ENCODE data around the gene BCL3. TPM values are rescaled to one million over a fixed set of nuclear protein-coding genes. Genes with fewer than 3 reads are reported as not detected.
A peak's percentile ranks its signal among the peaks of the same experiment; 100 is the strongest.

The BCL3 gene
- total RNA-seq, 1 donor from 2014 or later: 1.9 TPM

- TF ChIP-seq, protein P1, sequence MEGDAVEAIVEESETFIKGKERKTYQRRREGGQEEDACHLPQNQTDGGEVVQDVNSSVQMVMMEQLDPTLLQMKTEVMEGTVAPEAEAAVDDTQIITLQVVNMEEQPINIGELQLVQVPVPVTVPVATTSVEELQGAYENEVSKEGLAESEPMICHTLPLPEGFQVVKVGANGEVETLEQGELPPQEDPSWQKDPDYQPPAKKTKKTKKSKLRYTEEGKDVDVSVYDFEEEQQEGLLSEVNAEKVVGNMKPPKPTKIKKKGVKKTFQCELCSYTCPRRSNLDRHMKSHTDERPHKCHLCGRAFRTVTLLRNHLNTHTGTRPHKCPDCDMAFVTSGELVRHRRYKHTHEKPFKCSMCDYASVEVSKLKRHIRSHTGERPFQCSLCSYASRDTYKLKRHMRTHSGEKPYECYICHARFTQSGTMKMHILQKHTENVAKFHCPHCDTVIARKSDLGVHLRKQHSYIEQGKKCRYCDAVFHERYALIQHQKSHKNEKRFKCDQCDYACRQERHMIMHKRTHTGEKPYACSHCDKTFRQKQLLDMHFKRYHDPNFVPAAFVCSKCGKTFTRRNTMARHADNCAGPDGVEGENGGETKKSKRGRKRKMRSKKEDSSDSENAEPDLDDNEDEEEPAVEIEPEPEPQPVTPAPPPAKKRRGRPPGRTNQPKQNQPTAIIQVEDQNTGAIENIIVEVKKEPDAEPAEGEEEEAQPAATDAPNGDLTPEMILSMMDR (IDR thresholded peaks at IDR 0.05; ENCODE audit: unreplicated experiment): no peak
- H3K4me1 Mint-ChIP-seq (ENCODE audit: unreplicated experiment): peaks cover 14% of the 10 kb centered on the region
- peaks cover 4% of the 10 kb centered on the region for H3K36me3 Mint-ChIP-seq (ENCODE audit: low read depth, unreplicated experiment)
- peaks cover 38% of the 10 kb centered on the region for H3K27me3 Mint-ChIP-seq (ENCODE audit: unreplicated experiment)
- DNase-seq (ENCODE audit: low spot score): no peak
- H3K4me3 Mint-ChIP-seq (ENCODE audit: unreplicated experiment): no peak overlapping the region
- H3K9me3 Mint-ChIP-seq (ENCODE audit: unreplicated experiment): no peaks in the 10 kb centered on the region
- no peak overlapping the region for H3K27ac Mint-ChIP-seq (ENCODE audit: unreplicated experiment)
Observed at GRCh38 chr19:44752123-44752815, 3.8 kb downstream of the BCL3 start.

DNA sequence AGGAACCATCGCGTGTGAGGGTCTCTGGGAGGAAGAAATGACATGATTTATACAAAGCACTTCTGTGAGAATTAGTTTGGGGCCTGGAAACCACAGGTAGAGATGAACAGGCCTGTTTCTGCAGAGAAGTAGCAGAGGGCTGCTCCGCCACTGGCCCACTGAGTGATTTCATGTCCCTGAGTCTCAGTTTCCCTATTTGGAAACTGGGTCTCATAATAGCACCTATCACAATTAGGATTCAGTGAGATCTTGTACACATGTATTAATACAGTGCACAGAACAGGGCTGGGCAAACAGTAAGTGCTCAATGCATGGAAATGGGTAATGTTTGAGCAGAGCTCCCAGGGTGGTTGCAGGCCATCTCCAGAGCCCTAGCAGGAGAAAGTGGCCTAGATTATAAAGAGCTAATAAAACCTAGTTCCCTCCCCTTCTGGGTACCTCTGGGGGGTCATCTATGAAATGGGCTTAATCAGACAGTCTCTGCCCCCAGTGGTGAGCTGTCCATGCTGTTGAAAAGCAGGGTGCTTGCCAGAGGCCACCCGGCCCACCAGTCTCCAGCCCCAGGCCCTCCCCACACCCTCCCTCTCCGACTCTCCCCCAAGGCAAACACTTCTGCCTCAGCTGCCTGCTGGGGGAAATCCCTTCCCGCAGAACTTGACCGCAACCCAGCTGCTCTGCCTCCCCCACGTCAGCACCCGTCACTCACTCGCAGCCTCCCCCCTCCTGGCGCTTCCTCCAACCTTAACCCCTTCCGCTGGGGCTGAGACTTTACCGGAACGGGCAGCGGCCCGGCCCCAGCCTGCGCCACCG lies 4.5 kb downstream of the BCL3 start:
- Mint-ChIP-seq H3K36me3 (ENCODE audit: low read depth, unreplicated experiment) (peaks cover 2% of the 10 kb centered on the region), H3K27me3 (ENCODE audit: unreplicated experiment) (peaks cover 38% of the 10 kb centered on the region), H3K27ac (ENCODE audit: unreplicated experiment) (no peak overlapping the region), H3K9me3 (ENCODE audit: unreplicated experiment) (no peaks in the 10 kb centered on the region), H3K4me3 (ENCODE audit: unreplicated experiment) (no peak overlapping the region), H3K4me1 (ENCODE audit: unreplicated experiment) (peaks cover 17% of the 10 kb centered on the region)
- DNase-seq (ENCODE audit: low spot score): peak; percentile 39
- TF ChIP-seq, protein P1 (IDR thresholded peaks at IDR 0.05; ENCODE audit: unreplicated experiment): no peak

GRCh38 chr19:44753626-44753931 lies 5.1 kb downstream of the BCL3 start:
- Mint-ChIP-seq H3K9me3 (ENCODE audit: unreplicated experiment) (no peaks in the 10 kb centered on the region), H3K27me3 (ENCODE audit: unreplicated experiment) (peaks cover 37% of the 10 kb centered on the region), H3K4me1 (ENCODE audit: unreplicated experiment) (peaks cover 14% of the 10 kb centered on the region), H3K27ac (ENCODE audit: unreplicated experiment) (no peak overlapping the region), H3K4me3 (ENCODE audit: unreplicated experiment) (peak overlapping the region; percentile 65), H3K36me3 (ENCODE audit: low read depth, unreplicated experiment) (no peaks in the 10 kb centered on the region)
- TF ChIP-seq, protein P1 (IDR thresholded peaks at IDR 0.05; ENCODE audit: unreplicated experiment): no peak
- DNase-seq (ENCODE audit: low spot score): no peak

- TF ChIP-seq, protein P1 (IDR thresholded peaks at IDR 0.05; ENCODE audit: unreplicated experiment): no peak
- DNase-seq (ENCODE audit: low spot score): no peak
- H3K9me3 Mint-ChIP-seq (ENCODE audit: unreplicated experiment): no peaks in the 10 kb centered on the region
- H3K4me3 Mint-ChIP-seq (ENCODE audit: unreplicated experiment): peak overlapping the region; percentile 65
- no peak overlapping the region for H3K27ac Mint-ChIP-seq (ENCODE audit: unreplicated experiment)
- H3K27me3 Mint-ChIP-seq (ENCODE audit: unreplicated experiment): peaks cover 34% of the 10 kb centered on the region
- no peaks in the 10 kb centered on the region for H3K36me3 Mint-ChIP-seq (ENCODE audit: low read depth, unreplicated experiment)
- peaks cover 14% of the 10 kb centered on the region for H3K4me1 Mint-ChIP-seq (ENCODE audit: unreplicated experiment)
Observed at GRCh38 chr19:44753932-44754749, 5.6 kb downstream of the BCL3 start.

All from endothelial cell (in vitro differentiated cells).